ENCODE measurements around the gene ADGRG4.

The ADGRG4 gene

GRCh38 chrX:136318895-136319597 lies 18.3 kb downstream of the ADGRG4 start:
- in situ Hi-C loops (cut with MboI; ENCODE audit: low pct_unique_long_range_greater_than_20kb, low sequenced_read_pairs, unreplicated experiment): no loop called here
- no peak for DNase-seq (ENCODE audit: low spot score)
- TF ChIP-seq CTCF (IDR thresholded peaks at IDR 0.05; ENCODE audit: extremely low read depth, insufficient read depth, missing control alignments): no peak

- DNase-seq (ENCODE audit: low spot score): no peak
- TF ChIP-seq CTCF (IDR thresholded peaks at IDR 0.05; ENCODE audit: extremely low read depth, insufficient read depth, missing control alignments): no peak
- in situ Hi-C loops (cut with MboI; ENCODE audit: low pct_unique_long_range_greater_than_20kb, low sequenced_read_pairs, unreplicated experiment): no loop called here
Measured at GRCh38 chrX:136319600-136319999, 18.8 kb downstream of the ADGRG4 start.

- TF ChIP-seq CTCF (IDR thresholded peaks at IDR 0.05; ENCODE audit: extremely low read depth, insufficient read depth, missing control alignments): no peak
- in situ Hi-C loops (cut with MboI; ENCODE audit: low pct_unique_long_range_greater_than_20kb, low sequenced_read_pairs, unreplicated experiment): no loop called here
Measured at GRCh38 chrX:136321532-136321931, 20.8 kb downstream of the ADGRG4 start.

GRCh38 chrX:136322064-136322463 lies 21.3 kb downstream of the ADGRG4 start:
- in situ Hi-C loops (cut with MboI; ENCODE audit: low pct_unique_long_range_greater_than_20kb, low sequenced_read_pairs, unreplicated experiment): no loop called here

More at GRCh38 chrX:136321532-136321931, 20.8 kb downstream of the ADGRG4 start:
- no peak for DNase-seq (ENCODE audit: low spot score)

GRCh38 chrX:136325377-136325776 lies 24.6 kb downstream of the ADGRG4 start:
- DNase-seq (ENCODE audit: low spot score): no peak
- in situ Hi-C loops (cut with MboI; ENCODE audit: low pct_unique_long_range_greater_than_20kb, low sequenced_read_pairs, unreplicated experiment): no loop called here
- TF ChIP-seq CTCF (IDR thresholded peaks at IDR 0.05; ENCODE audit: extremely low read depth, insufficient read depth, missing control alignments): no peak

More at GRCh38 chrX:136322064-136322463, 21.3 kb downstream of the ADGRG4 start:
- no peak for TF ChIP-seq CTCF (IDR thresholded peaks at IDR 0.05; ENCODE audit: extremely low read depth, insufficient read depth, missing control alignments)
- DNase-seq (ENCODE audit: low spot score): no peak

GRCh38 chrX:136328933-136329332 lies 28.2 kb downstream of the ADGRG4 start:
- in situ Hi-C loops (cut with MboI; ENCODE audit: low pct_unique_long_range_greater_than_20kb, low sequenced_read_pairs, unreplicated experiment): no loop called here
- no peak for DNase-seq (ENCODE audit: low spot score)
- no peak for TF ChIP-seq CTCF (IDR thresholded peaks at IDR 0.05; ENCODE audit: extremely low read depth, insufficient read depth, missing control alignments)
